Kidney epithelial cell (primary cell): ENCODE data around the gene TEX29. TPM values are rescaled to one million over a fixed set of nuclear protein-coding genes. Genes with fewer than 3 reads are reported as not detected.

Experiments
- DNase-seq: peaks from one replicate; pipeline ENCODE4 v3.0.0-alpha.2; 2010; ENCODE audit warnings: low read depth
- H3K27me3 ChIP-seq: 2 replicates; pipeline ENCODE4 v1.6.0; 2011; ENCODE audit warnings: low read length; ENCODE audit not compliant: control insufficient read depth, insufficient read depth
- H3K36me3 ChIP-seq: 2 replicates; pipeline ENCODE4 v1.5.1; 2011; ENCODE audit warnings: low read length; ENCODE audit not compliant: control insufficient read depth, insufficient read depth
- H3K4me3 ChIP-seq: 2 replicates; pipeline ENCODE4 v1.5.1; 2011; ENCODE audit warnings: low read depth, mild to moderate bottlenecking, control low read depth, low read length
- total RNA-seq: library from RNA; depleted of rRNA; stranded (reverse); fragments of >200 nt; gene quantifications from 2 replicates; pipeline ENCODE4 v1.2.3, GENCODE V29; 2015
- TF ChIP-seq, protein P1 (sequence below): IDR thresholded peaks from 2 replicates; pipeline ENCODE4 v1.5.1; 2011; ENCODE audit warnings: mild to moderate bottlenecking, moderate library complexity, low read length, control low read depth, inconsistent platforms; ENCODE audit not compliant: insufficient read depth, poor library complexity, severe bottlenecking

Gene TEX29
- total RNA-seq, 1 donor from 2014 or later = not detected

DNA sequence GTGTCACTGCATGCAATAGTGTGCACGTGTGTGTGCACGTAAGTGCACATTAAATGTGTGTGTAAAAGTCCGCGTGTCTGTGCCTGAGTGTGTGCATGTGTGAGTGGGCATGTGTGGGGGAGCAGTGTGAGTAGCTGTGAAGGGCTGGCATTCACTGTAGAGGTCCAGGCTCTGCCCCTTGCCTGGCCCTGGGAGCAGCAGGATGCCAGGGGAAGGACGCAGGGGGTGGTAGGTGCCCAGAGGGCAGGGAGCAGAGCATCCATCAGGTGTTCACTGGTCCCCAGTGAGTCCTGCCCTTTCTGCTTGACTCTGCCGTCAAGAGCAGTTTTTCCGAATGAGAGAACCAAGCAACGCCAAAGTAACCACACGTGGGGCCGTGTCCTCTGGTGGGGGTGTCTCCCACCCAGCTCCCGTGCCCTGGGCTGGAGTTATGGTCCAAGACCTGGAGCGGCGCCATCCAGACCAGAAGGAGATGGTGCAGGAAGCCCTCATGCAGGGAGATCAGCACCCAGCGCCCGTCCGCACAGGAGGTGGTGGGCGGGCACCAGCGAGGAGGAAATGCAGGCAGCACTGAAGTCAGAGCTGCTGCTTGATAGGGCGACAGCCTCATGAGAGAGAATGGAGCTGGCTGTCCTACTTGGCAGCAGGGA is 68.5 kb downstream of the TEX29 start:
- no peak for DNase-seq
- Histone ChIP-seq H3K4me3 (no peak overlapping the region), H3K36me3 (no peaks in the 10 kb centered on the region), H3K27me3 (no peaks in the 10 kb centered on the region)
- TF ChIP-seq, protein P1, sequence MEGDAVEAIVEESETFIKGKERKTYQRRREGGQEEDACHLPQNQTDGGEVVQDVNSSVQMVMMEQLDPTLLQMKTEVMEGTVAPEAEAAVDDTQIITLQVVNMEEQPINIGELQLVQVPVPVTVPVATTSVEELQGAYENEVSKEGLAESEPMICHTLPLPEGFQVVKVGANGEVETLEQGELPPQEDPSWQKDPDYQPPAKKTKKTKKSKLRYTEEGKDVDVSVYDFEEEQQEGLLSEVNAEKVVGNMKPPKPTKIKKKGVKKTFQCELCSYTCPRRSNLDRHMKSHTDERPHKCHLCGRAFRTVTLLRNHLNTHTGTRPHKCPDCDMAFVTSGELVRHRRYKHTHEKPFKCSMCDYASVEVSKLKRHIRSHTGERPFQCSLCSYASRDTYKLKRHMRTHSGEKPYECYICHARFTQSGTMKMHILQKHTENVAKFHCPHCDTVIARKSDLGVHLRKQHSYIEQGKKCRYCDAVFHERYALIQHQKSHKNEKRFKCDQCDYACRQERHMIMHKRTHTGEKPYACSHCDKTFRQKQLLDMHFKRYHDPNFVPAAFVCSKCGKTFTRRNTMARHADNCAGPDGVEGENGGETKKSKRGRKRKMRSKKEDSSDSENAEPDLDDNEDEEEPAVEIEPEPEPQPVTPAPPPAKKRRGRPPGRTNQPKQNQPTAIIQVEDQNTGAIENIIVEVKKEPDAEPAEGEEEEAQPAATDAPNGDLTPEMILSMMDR = no peak

DNA sequence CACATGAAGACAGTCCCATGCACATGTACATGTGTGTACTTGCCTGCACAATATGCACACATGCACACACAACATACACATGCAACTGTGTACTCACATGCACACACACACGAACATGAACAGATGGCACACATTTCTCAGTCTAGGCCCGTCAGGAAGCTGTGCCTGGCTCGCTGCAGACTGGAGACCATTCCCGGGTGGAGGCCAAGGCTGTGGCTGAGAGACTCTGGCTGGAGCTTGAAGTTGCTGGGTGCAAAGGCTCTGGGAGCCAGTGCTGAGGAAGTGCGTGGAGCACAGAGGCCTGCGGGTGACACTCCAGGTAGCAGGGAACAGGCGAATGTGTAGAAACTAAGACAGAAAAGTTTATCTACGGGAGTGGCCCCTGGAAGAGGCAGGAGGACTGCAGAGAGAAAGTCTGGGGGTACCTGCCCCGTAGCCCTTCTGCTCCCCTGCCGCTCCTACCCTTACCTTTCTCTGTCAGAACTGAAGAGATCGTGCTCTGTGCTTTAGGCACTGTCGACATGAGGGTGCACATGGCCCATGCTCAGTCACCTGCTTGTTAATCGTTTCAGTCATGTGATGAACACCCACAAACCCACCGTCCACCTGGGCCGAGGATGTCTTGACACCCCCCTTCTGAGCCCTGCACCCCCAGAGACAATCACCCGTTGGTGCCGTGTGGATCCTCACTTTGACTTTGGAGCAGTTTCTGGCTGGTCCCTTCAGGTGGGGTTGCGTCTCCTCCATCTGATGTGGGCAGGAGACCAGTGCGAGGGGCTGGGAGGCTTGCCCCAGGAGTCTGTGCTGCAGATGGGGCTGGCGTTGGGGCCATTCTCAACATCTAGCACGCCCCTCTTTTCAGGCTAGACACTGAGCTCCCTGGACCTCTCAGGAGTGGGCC is 69.4 kb downstream of the TEX29 start:
- TF ChIP-seq, protein P1 = no peak
- Histone ChIP-seq H3K4me3 (no peak overlapping the region), H3K27me3 (no peaks in the 10 kb centered on the region), H3K36me3 (no peaks in the 10 kb centered on the region)
- DNase-seq = no peak

- TF ChIP-seq, protein P1 = no peak
- DNase-seq = no peak
- H3K36me3 ChIP-seq = no peaks in the 10 kb centered on the region
- H3K27me3 ChIP-seq = no peaks in the 10 kb centered on the region
- no peak overlapping the region for H3K4me3 ChIP-seq
These were observed 70.3 kb downstream of the TEX29 start for GRCh38 chr13:111390522-111391270.

- no peaks in the 10 kb centered on the region for H3K36me3 ChIP-seq
- DNase-seq = no peak
- H3K27me3 ChIP-seq = no peaks in the 10 kb centered on the region
- TF ChIP-seq, protein P1 = no peak
- no peak overlapping the region for H3K4me3 ChIP-seq
These were observed 72.0 kb downstream of the TEX29 start for GRCh38 chr13:111392486-111392885.

GRCh38 chr13:111393221-111393790 is 72.9 kb downstream of the TEX29 start:
- TF ChIP-seq, protein P1 = no peak
- Histone ChIP-seq H3K27me3 (no peaks in the 10 kb centered on the region), H3K36me3 (no peaks in the 10 kb centered on the region), H3K4me3 (no peak overlapping the region)
- DNase-seq = no peak

Other genes starting within 250 kb of the TEX29 start
- gene ARHGEF7, start 205.3 kb upstream of the TEX29 start, total RNA-seq = 32.4 and 34.1 TPM in 2 replicates